Prostate gland (tissue), 2 donors: ENCODE measurements around the gene TSPAN31.

Experiments used
- POLR2A ChIP-seq: fragments of 450-650 bp; IDR thresholded peaks from one replicate; pipeline ENCODE4 v1.6.1; 2016; ENCODE audit warnings: antibody characterized with exemption, mild to moderate bottlenecking
- TF ChIP-seq, protein P1 (sequence below), 4 experiments: fragments of 200-600 bp in 2 of 4; fragments of 450-650 bp in 2 of 4; sonication (generic) in 2 of 4; IDR thresholded peaks; 1 replicate in 3 of 4; 2 replicates in 1 of 4; pipeline ENCODE4 v1.5.1; 2016 to 2019; ENCODE audit warnings: antibody characterized with exemption in 4 of 4, mild to moderate bottlenecking in 2 of 4, moderate library complexity in 2 of 4

DNA sequence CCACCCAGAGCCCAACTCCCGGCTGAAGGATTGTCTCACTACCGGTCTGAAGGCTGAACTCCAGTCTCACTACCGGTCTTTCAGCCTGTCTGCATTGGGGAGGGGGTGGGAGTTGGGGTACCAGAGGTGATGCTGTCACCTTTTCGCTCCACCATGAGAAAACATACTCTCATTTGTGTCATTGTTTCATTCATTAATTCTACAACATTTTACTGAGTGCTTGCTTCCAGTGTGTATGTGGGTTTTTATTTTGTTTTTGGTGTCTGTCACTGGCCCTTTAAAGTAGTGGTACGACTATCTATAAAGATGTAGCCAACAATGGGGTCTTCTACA lies 7.8 kb downstream of the TSPAN31 start:
- TF ChIP-seq, protein P1, sequence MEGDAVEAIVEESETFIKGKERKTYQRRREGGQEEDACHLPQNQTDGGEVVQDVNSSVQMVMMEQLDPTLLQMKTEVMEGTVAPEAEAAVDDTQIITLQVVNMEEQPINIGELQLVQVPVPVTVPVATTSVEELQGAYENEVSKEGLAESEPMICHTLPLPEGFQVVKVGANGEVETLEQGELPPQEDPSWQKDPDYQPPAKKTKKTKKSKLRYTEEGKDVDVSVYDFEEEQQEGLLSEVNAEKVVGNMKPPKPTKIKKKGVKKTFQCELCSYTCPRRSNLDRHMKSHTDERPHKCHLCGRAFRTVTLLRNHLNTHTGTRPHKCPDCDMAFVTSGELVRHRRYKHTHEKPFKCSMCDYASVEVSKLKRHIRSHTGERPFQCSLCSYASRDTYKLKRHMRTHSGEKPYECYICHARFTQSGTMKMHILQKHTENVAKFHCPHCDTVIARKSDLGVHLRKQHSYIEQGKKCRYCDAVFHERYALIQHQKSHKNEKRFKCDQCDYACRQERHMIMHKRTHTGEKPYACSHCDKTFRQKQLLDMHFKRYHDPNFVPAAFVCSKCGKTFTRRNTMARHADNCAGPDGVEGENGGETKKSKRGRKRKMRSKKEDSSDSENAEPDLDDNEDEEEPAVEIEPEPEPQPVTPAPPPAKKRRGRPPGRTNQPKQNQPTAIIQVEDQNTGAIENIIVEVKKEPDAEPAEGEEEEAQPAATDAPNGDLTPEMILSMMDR (IDR thresholded peaks at IDR 0.05), result no peak
- no peak for TF ChIP-seq POLR2A
